ENCODE measurements around the gene MCU.
"Not testable (repeated sequence)": the region's sequence is repeated elsewhere in the genome, so short reads cannot be mapped to it uniquely, and the experiment has no call there.

Gene MCU

DNA sequence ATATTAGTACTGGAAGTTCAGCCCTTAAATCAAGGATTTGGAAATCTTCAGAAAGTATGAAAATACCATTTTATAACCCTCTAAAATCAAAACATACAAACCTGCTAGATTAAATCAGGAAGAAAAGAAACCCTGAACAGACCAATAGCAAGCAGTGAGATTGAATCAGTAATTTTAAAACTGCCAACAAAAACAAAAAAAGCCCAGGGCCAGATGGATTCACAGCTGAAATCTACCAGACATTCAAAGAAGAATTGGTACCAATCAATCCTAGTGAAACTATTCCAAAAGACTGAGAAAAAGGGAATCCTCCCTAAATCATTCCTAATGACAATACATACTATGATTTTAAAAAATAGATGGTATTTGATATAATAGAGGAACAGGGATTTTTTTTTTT lies 70.1 kb downstream of the MCU start:
- DNase-seq (ENCODE audit: low read depth) = no peak

DNA sequence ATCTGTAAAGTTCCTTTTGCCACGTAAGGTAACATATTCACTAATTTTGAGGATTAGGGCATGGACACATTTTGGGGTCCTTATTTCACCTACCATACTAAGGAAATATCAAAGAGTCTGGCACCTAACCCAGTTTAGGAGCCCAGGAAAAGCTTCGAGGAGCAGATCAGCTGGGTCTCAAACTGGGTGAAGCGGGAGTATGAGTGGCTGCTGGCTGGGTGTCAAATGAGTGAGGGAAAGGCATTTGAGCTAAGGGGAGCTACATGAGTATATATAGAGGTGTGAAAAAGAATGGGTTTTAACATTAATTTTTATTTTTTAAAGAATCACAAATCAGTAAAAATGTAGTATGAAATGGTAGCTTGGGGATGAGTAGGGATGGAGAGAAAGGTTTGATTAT lies 71.3 kb downstream of the MCU start:
- DNase-seq (ENCODE audit: low read depth) = no peak

DNA sequence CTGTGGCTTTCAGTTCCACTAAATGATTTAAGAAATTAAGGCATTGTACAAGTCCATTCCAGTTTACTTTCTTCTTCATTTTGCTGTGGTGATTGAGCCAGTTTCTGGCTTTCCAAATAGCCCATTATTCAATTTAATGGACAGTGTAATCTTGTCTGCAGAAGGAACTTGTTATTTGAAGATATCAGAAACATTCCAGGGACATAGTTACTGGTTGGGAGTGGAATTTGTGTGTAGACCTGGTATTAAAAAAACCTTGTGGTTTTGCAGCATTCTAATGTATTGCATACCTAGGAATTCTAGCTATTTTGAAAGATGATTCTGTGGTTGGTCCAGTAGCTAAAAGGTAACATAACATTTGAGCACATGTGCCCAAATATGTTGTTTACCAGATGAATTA lies 72.2 kb downstream of the MCU start:
- peak; percentile 76 for DNase-seq (ENCODE audit: low read depth)

DNA sequence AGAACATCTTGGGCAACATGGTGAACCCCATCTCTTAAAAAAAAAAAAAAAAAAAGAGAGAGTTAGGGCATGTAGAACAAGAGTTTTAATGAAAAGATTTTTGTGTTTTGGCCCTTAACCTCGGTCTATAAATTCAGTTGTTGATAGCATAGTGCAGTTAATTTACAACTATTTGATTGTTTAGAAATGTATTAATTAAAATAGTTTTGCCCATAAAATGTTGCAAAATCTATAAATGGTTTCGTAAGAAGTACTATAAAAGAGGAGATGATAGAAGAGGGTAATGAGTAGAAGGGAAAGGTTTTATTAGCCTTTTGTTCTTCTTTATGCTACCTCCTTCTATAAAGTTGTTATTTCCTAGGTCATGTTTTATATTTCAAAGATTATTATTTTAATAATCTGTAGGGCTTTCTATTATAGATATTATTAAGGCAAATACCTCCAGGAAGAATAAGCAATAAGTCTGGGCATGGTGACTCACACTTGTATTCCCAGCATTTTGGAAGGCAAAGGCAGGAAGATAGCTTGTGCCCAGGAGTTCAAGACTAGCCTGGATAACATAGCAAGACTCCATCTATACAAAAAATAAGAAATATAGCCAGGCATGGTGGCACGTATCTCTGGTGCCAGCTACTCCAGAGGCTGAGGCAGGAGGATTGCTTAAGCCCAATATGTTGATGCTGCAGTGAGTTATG lies 73.3 kb downstream of the MCU start:
- DNase-seq (ENCODE audit: low read depth) = no peak

DNA sequence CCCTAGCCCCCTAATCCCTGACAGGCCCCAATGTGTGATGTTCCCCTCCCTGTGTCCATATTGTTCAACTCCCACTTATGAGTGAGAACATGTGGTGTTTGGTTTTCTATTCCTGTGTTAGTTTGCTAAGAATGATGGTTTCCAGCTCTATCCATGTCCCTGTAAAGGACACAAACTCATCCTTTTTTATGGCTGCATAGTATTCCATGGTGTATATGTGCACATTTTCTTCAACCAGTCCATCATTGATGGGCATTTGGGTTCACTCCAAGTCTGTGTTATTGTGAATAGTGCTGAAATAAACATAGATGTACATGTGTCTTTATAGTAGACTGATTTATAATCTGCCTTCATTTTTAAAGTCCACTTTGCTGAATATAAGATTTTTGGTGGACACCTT lies 79.3 kb downstream of the MCU start:
- not testable (repeated sequence) for DNase-seq (ENCODE audit: low read depth)

DNA sequence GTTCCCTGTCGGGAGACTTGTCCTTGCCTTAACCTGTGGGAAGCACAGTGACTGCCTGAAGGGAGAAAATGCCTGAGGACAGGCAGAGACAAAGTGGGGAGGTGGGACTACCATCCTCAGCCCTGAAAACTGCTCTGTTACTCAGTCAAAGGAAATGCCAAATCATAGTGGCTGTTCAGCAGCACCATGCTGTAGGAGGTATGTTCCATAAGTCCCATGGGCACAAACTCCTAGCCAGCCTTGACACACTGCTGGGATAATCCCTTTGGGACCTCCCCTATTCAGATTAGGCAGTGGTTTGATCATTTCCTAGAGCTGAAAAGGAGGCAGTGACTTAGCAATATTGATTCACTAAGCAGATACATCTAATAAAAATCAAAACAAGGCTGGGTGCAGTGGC lies 80.1 kb downstream of the MCU start:
- DNase-seq (ENCODE audit: low read depth) = no peak

DNA sequence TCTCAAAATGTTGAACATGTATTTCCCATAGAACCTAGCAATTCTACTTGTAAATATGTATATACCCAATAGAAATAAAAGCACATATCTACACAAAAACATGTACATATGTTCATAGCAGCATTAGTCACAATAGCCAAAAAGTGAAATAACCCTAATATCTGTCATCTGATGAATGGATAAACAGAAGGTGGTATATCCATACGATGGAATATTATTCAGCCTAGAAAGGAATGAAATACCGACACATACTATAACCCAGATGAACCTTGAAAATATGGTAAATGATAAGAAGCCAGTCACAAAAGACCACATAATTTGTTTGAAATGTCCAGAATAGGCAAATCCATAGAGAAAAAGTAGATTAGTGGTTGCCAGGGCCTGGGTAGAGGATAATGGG lies 87.9 kb downstream of the MCU start:
- DNase-seq (ENCODE audit: low read depth) = no peak

DNA sequence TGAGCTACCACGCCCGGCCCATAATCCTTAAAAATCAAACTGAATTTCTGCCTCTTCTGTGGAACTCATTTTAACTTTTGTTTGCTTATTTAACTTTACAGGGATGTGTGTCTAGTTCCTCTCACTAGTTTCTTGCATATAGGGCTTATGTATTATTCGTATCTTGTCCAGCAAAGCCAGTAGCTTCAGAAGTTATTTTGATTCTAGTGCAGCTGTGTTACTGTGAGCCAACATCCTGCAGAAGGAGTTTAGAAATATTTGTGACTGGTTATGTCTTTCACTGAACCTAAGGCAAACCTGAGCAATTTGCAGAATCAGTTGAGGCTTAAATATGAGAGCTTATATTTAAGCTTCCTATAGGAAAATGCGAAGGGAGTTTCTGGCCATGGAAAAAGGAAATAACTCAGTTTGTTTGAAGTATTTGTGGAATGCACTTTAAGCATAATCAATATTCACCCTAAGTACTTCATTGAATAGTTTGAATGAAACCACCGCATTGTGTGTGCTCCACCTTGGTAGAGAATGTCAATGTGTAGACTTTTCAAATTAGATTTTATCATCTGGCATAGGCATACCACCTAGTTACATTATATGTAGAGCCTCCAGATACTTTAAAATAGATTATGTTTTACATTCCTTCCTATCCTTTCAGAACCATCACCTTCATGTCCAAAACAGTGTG lies 90.8 kb downstream of the MCU start:
- DNase-seq (ENCODE audit: low read depth) = no peak

DNA sequence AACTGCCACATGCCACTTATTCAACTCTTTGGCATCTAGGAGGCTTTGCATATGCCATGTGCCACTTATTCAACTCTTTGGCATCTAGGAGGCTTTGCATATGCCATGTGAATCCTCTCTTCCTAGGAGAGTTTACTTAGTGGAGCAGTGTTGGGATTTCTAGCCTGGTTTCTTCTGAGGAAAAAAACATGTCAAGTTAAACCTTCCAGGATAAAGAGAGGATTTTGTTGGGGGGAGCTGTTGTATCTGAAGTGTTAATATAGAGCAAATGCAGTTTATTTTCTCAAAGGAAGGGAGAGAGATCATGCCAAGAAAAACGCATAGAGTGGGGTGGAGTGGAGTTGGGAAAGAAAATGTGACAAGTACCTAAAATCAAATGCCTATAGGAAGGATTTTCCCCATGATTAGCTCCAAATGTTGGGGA lies 91.5 kb downstream of the MCU start:
- DNase-seq (ENCODE audit: low read depth) = no peak

DNA sequence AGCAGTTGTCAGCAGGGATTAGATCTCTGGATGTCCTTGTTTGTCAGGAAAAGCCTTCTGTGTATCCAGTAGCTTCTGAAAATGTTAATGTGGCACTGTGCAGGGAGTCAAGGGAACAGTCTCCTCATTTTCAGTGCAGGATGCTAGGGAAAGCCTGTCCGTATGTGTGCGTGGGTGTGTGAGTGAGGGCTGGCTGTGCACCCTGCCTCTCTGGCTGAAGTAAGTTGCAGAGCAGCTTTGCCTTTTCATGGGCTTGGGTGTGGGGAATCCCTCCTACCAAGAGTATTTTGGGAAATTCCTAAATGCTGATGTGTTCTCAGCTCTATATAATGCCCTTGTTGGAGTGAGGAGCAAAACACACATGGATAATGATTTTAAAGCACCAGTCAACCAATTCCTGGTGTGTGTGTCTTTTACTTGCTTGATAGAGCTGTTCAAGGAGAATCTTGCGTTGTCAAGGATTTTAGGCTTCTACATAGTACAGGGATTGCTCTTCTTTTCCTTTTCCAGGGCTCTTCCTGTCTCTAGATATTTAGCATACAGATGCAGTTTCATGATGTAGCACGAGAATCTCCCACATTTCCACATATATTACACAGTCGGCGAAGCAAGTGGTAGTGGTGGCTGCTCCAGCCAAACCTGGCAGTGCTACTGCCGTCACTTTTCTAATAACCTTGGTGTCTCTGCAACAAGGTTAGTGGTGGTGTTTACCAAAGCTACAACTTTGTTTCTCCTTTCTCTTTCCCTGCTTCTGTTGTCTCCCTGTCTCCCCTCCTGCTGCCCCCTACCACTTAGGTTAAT lies 92.8 kb downstream of the MCU start:
- DNase-seq (ENCODE audit: low read depth) = peak; percentile 67

DNA sequence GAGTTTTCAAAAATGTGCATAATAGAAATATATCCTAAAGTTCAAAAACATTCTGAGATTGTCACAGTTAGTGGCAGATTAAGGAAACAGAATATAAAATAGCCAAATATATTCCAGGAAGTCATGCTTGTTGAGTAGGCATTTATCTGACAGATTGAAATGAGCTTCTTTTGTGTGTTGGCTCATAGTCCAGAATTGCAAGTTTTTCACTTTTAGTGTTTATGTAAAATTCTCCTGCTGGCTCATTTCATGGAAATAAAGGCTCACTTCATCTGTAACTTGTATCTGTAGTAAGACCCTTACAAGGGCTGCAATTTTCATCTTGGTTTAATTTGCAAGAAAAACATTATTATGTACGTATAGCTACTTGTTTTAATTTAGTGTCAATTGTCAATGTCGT lies 93.5 kb downstream of the MCU start:
- no peak for DNase-seq (ENCODE audit: low read depth)

DNA sequence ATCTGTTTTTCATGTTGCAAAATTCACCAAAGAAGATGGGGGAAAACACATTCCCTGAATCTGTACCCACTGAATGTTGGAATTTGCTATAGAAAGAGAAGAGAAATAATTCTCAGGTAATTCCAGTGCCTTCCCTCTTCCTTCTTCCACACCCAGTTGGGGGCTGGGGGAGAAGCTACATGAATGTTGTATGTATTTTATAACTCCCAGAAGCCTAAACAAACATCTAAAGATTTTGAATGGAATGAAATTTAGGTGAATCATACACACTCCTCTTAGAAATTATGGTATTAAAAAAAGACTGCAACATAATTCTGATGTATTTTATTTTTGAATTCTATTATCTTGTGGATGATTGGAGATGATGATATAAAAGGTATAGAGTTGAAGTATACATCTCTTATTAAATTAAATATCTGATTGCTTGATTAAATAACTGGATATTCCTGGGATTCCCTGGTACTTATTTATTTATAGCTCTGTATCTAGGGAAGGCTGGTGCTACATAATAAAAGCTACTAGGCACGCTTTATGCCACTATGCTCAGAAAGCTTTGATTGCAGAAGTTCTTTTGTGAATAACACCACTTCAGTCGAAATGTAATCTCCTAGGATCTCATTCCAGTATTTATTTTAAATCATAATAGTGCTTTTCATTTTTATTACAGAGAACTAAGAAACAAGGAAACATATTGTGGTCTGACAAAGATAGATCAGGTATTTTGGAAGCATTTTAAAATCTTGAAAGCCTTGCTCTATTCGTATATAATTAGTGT lies 98.5 kb downstream of the MCU start:
- DNase-seq (ENCODE audit: low read depth) = no peak

DNA sequence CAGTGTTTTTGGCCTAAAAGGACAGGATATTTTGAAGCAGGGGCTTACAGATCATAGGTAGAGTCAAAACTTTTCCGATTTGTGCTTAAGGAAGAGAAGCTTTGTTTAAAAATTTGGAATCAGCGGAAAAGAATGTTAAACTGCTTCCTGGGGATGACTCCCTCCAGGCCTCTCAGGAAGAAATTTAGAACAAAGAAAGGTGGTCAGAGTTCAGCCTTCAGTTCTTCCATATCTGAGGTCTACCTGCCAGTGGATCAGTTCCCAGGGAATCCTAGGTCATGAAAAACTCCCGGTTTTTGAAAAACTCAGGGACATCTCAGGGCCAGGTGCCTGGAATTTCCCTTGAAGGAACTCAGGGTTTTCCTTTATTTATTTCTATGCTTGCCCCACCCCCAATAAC lies 100.3 kb downstream of the MCU start:
- DNase-seq (ENCODE audit: low read depth) = peak; percentile 45

DNA sequence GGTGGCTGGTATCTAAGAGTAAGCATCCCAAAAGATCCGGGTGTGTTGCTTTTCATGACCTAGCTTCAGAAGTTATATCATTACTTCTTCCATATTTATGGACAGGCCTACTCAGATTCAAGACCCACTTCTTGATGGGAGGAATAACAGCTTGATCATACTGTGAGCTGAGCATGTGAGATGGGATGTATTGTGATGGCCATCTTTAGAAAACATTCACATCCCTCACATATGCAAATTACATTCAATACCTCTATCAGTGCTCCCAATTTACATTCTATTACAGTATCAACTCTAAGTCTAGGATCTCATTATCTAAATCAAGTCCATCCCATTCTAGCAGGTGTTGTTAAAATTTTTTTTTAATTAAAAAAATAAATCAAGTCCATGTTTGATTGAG lies 101.8 kb downstream of the MCU start:
- no peak for DNase-seq (ENCODE audit: low read depth)

DNA sequence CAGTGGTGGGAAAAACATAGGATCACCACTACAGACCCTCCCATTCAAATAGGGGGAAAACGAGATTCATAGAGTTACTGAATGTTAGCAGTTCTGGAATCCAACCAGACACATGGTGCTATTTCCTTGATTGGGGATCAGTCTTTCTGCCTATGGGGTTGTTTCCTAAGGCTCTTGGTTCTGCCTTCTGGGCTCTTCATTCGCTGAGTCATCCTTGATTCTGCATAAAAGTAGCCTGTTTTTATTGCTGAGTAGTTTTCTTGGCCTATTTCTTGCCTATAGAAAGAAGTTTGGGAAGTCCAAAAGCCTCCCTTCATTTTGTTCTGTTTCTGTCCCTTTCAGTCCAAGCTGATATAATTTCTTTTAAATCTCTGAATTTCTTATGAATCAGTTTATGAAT lies 102.3 kb downstream of the MCU start:
- DNase-seq (ENCODE audit: low read depth) = peak; percentile 53

DNA sequence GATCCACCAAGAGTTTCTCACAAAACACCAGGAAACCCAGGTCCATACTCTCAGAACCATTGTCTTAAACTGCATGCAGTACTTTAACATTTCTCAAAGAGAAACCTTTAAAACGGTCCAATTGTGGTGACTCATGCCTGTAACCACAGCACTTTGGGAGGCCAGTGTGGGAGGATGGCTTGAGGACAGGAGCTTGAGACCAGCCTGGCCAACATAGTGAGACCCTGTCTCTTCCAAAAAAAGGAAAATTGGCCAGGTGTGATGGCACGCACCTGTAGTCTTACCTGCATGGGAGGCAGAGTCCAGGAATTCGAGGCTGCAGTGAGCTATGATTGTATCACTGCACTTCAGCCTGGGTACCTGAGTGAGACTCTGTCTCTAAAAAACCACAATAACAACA lies 104.1 kb downstream of the MCU start:
- DNase-seq (ENCODE audit: low read depth) = peak; percentile 50

DNA sequence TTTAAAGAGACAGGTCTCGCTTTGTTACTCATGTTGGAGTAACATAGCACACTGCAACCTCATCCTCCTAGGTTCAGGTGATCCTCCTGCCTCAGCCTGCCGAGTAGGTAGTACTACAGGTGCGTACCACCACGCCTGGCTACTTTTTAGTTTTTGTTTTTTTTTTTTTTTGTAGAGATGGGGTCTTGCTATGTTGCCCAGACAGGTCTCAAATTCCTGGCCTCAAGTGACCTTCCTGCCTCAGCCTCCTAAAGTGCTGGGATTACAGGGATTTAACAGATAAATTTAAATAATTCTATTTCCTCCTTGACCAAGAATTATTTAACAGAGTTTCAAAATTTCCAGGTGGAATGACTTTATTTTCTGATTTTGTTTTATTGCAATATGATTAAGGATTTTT lies 104.6 kb downstream of the MCU start:
- no peak for DNase-seq (ENCODE audit: low read depth)

DNA sequence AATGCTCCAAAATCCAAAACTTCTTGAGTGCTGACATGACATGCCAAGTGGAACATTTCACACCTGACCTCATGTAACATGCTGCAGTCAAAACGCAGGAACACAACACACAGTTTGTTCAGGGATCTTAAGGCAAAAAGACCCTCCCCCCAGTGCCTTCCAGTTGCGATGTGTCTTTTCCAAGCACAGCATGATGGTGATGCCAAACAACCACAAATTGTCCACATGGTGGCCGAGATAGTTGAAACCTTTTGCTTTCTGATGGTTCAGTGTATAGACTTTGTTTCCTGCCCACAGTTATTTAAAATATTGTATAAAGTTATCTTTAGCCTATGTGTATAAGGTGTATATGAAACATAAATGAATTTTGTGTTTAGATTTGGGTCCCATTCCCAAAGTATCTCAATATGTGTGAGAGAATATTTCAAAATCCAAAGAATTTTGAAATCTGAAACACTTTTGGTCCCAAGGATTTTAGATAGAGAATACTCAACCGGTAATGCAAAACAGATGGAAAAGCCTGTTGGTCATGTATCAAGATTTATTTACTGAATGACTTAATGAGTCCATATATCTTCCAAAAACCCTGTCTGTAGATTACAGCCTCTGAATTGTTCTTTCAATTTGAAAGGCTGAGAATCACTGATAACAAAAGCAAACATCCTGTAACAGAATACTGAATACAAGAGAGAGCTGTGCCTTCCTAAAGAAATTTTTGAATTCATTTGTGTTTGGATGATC lies 108.2 kb downstream of the MCU start:
- no peak for DNase-seq (ENCODE audit: low read depth)

DNA sequence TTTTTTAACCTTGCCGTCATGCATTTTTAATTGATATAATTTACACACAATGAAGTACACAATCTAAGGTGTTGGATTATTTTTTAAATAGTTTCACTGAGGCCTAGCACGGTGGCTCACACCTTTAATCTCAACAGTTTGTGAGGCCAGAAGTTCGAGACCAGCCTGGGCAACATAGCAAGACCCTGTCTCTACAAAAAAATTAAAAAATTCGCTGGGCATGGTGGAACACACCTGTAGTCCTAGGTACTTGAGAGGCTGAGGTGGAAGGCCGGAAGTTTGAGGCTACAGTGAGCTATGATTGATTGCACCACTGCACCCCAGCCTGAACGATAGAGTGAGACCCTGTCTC lies 108.8 kb downstream of the MCU start:
- DNase-seq (ENCODE audit: low read depth) = no peak

DNA sequence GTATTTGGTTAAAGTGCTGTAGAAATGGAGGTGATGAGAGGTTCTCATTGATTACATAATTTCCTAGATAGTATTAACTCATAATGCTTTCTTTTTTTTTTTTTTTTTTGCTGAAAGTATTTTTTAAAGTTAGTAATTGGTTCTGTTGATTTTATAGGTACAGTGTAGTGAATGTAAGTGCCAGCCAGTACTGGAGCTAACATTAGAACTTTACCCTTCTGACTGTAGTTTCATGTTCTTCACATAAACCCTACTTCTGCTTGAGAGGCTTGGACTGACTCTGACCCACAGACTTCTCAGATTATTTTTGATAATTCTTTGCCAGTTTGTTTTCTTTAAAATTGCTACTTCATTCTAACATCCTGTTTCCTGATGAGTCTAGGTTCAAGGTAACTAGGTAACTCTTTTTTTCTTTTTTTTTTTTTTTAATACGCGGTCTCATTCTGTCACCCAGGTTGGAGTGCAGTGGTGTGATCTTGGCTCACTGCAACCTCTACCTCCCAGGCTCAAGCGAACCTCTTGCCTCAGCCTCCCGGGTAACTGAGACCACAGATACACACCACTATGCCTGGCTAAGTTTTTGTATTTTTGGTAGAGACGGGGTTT lies 109.4 kb downstream of the MCU start:
- DNase-seq (ENCODE audit: low read depth) = no peak

DNA sequence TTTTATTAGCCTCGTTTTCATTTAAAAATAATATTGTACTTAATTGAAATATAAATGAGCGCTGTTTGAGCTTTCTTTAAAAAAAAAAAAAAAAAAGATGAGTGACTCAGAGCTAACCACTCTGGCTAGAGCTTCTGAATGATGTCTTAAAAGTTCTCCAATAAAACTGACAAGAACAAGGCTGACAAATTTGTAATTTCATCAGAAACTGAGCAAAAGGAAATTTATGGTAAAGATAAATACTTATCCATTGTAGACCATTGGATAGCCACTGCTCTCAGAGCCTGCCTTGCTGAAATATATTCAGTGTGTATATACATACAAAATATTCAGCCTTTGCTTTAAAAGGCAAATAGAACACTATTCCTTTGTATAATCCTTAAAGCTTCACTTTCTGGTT lies 110.4 kb downstream of the MCU start:
- peak; percentile 63 for DNase-seq (ENCODE audit: low read depth)
